GM18517 (cell line): ENCODE measurements around the gene MAP4.
"Not testable (repeated sequence)": the region's sequence is repeated elsewhere in the genome, so short reads cannot be mapped to it uniquely, and the experiment has no call there.

Experiments
- ATAC-seq: cut with Tn5 transposase; IDR thresholded peaks from one replicate; pipeline ENCODE4 v1.9.1; 2021; ENCODE audit warnings: mild to moderate bottlenecking, moderate library complexity; ENCODE audit not compliant: unreplicated experiment

Gene MAP4

GRCh38 chr3:47902746-47903145 lies 113.5 kb downstream of the MAP4 start:
- ATAC-seq = no peak

- no peak for ATAC-seq
Observed at GRCh38 chr3:47901280-47901833, 114.9 kb downstream of the MAP4 start.

- ATAC-seq = no peak
Observed at GRCh38 chr3:47899495-47900108, 116.6 kb downstream of the MAP4 start.

- ATAC-seq = no peak
Observed at GRCh38 chr3:47897954-47898353, 118.3 kb downstream of the MAP4 start.

- no peak for ATAC-seq
Observed at GRCh38 chr3:47896736-47897135, 119.5 kb downstream of the MAP4 start.

- ATAC-seq = no peak
Observed at GRCh38 chr3:47895241-47895640, 121.0 kb downstream of the MAP4 start.

- no peak for ATAC-seq
Observed at GRCh38 chr3:47892286-47893040, 123.8 kb downstream of the MAP4 start.

GRCh38 chr3:47891613-47892005 lies 124.6 kb downstream of the MAP4 start:
- ATAC-seq = no peak

- ATAC-seq = no peak
Observed at GRCh38 chr3:47890828-47891612, 125.2 kb downstream of the MAP4 start.

GRCh38 chr3:47890126-47890827 lies 125.9 kb downstream of the MAP4 start:
- no peak for ATAC-seq

- ATAC-seq = no peak
Observed at GRCh38 chr3:47888986-47889757, 127.0 kb downstream of the MAP4 start.

- not testable (repeated sequence) for ATAC-seq
Observed at GRCh38 chr3:47887991-47888390, 128.2 kb downstream of the MAP4 start.

- no peak for ATAC-seq
Observed at GRCh38 chr3:47885168-47885567, 131.0 kb downstream of the MAP4 start.

- no peak for ATAC-seq
Observed at GRCh38 chr3:47884603-47885002, 131.6 kb downstream of the MAP4 start.

- ATAC-seq = no peak
Observed at GRCh38 chr3:47882338-47882737, 133.9 kb downstream of the MAP4 start.

GRCh38 chr3:47877719-47878118 lies 138.5 kb downstream of the MAP4 start:
- no peak for ATAC-seq

- ATAC-seq = no peak
Observed at GRCh38 chr3:47877290-47877689, 138.9 kb downstream of the MAP4 start.

GRCh38 chr3:47874913-47875312 lies 141.3 kb downstream of the MAP4 start:
- ATAC-seq = no peak

GRCh38 chr3:47874438-47874837 lies 141.8 kb downstream of the MAP4 start:
- ATAC-seq = no peak

GRCh38 chr3:47872916-47873315 lies 143.3 kb downstream of the MAP4 start:
- ATAC-seq = no peak
